ENCODE data around the gene C10orf90. TPM values are rescaled to one million over a fixed set of nuclear protein-coding genes. Genes with fewer than 3 reads are reported as not detected.

C10orf90 gene
- total RNA-seq, 1 experiment from 2014 or later, result not detected

GRCh38 chr10:126658928-126659327 lies 11.6 kb downstream of the C10orf90 start:
- Histone ChIP-seq H4K8ac (replicated peaks; ENCODE audit: insufficient read length, low read depth, low read length) (no peak overlapping the region), H3K4me2 (ENCODE audit: insufficient read depth, insufficient read length, low read length) (no peak overlapping the region), H2AK5ac (ENCODE audit: insufficient read length, low read length) (no peak overlapping the region), H3K27ac (ENCODE audit: insufficient read length, low read depth, low read length) (no peak overlapping the region), H3K23me2 (ENCODE audit: insufficient read length, low read depth, low read length, poor library complexity, severe bottlenecking) (no peaks in the 10 kb centered on the region), H3K9ac (ENCODE audit: extremely low read depth, insufficient read length, low read length) (no peak overlapping the region), H2BK12ac (ENCODE audit: insufficient read length, low read depth, low read length) (no peak overlapping the region), H4K20me1 (ENCODE audit: control insufficient read depth, insufficient read depth, insufficient read length) (no peaks in the 10 kb centered on the region), H3K79me2 (ENCODE audit: insufficient read depth, low read length) (no peaks in the 10 kb centered on the region), H2BK20ac (ENCODE audit: low read depth, low read length, poor library complexity, severe bottlenecking) (no peak overlapping the region), H2AFZ (ENCODE audit: low read length) (no peak overlapping the region), H3K23ac (ENCODE audit: insufficient read length, low read depth, low read length) (no peak overlapping the region), H3K56ac (ENCODE audit: insufficient read length, low read depth, low read length) (no peak overlapping the region), H3T11ph (ENCODE audit: low read length) (no peak overlapping the region), H3K9me3 (ENCODE audit: control insufficient read depth, low read depth, low read length) (no peaks in the 10 kb centered on the region), H2BK120ac (ENCODE audit: low read depth, low read length, poor library complexity, severe bottlenecking) (no peak overlapping the region), H3K79me1 (ENCODE audit: insufficient read depth, low read depth, low read length, poor library complexity, severe bottlenecking) (no peaks in the 10 kb centered on the region), H3K4ac (ENCODE audit: low read depth, low read length) (no peak overlapping the region), H3K27me3 (ENCODE audit: insufficient read depth, low read length) (no peaks in the 10 kb centered on the region), H3K4me1 (ENCODE audit: insufficient read depth, low read length) (no peaks in the 10 kb centered on the region), H4K91ac (ENCODE audit: insufficient read length, low read depth, low read length) (no peak overlapping the region), H3K18ac (ENCODE audit: insufficient read length, low read depth, low read length) (no peak overlapping the region), H4K5ac (ENCODE audit: insufficient read length, low read depth, low read length) (no peak overlapping the region), H2BK15ac (ENCODE audit: low read depth, low read length) (no peak overlapping the region), H3K14ac (ENCODE audit: insufficient read depth, low read length) (no peak overlapping the region), H2BK5ac (ENCODE audit: insufficient read length, low read length) (no peak overlapping the region)
- no peak for DNase-seq
- H3K27me3 Mint-ChIP-seq (ENCODE audit: low read depth), result peaks cover 4% of the 10 kb centered on the region; the same call in 1 of the 2 replicates
- no CpG with 5 or more reads among the region's 4 CpGs for WGBS (ENCODE audit: extremely low coverage, insufficient read length, low lambda C conversion rate)
- no peak overlapping the region for H3K27ac Mint-ChIP-seq
- H3K4me1 Mint-ChIP-seq, result no peaks in the 10 kb centered on the region
- H3K36me3 Mint-ChIP-seq (ENCODE audit: insufficient read depth in 1 of 3, low read depth in 3 of 3), result no peaks in the 10 kb centered on the region
- no peak overlapping the region for H3K4me3 Mint-ChIP-seq
- no peak for TF ChIP-seq CTCF (conservative IDR thresholded peaks at IDR 0.05)
- no peaks in the 10 kb centered on the region for H3K9me3 Mint-ChIP-seq

All from H9 (cell line).